Measurements from ENCODE around the gene PRKCE. TPM values are rescaled to one million over a fixed set of nuclear protein-coding genes. Genes with fewer than 3 reads are reported as not detected.

The PRKCE gene
- total RNA-seq, 1 experiment from 2014 or later: 14.8 TPM

DNA sequence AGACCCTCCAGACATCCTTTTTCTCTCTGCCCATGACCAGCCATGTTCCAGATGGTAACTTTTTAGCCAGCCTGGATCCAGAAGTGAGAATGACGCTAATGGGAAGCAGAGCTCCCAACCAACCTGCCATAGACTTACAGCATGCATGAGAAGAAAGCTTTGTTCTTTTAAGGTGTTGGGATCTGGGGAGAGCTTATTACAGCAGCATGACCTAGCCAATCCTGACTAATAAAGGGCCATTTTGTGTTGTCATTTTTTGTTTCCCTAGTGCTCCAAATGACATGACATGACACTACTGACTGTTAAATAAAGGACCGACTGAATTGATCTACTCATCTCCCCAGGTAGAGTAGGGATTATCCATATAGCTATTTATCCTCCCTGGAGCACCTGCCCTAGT lies 5.2 kb upstream of the PRKCE start:
- Histone ChIP-seq H3K9ac (ENCODE audit: low read length) (no peak overlapping the region), H3K27me3 (ENCODE audit: insufficient read depth, low read length) (no peaks in the 10 kb centered on the region), H3K27ac (ENCODE audit: low read depth, low read length) (no peak overlapping the region), H3K9me3 (ENCODE audit: control insufficient read depth in 1 of 2, insufficient read depth in 1 of 2, low read depth in 1 of 2, low read length in 2 of 2) (no peaks in the 10 kb centered on the region), H3K9me2 (ENCODE audit: insufficient read depth) (no peaks in the 10 kb centered on the region), H3K4me3 (replicated peaks in 1 of 2; ENCODE audit: low read depth in 1 of 2, low read length in 2 of 2) (no peak overlapping the region), H3K79me2 (ENCODE audit: insufficient read depth, low read length) (no peaks in the 10 kb centered on the region), H3K4me2 (ENCODE audit: low read length) (no peak overlapping the region), H3K4me1 (ENCODE audit: control insufficient read depth in 1 of 2, insufficient read depth in 2 of 2, low read length in 2 of 2) (peaks cover 11 to 19% of the 10 kb centered on the region in 2 experiments; a peak in 3 of 4 replicates), H2AFZ (ENCODE audit: low read depth, low read length, poor library complexity, severe bottlenecking) (no peak overlapping the region), H4K20me1 (ENCODE audit: insufficient read depth) (no peaks in the 10 kb centered on the region), H3K36me3 (ENCODE audit: control insufficient read depth in 1 of 2, insufficient read depth in 2 of 2, low read length in 2 of 2) (no peaks in the 10 kb centered on the region)
- RAD21 ChIA-PET (ENCODE audit: low non-redundant PET in 1 of 2, low total read pairs in 2 of 2, uncharacterized antibody in 2 of 2, unreplicated experiment in 2 of 2): interaction anchor here in 1 of 2 experiments (1.4 kb wide), 1 partner anchor 132 kb away, joined by 3 read pairs; no protein-coding TSS in a partner anchor
- POLR2A ChIA-PET: interaction anchor here (0.9 kb wide), 1 partner anchor 10 kb away, joined by 5 read pairs; no protein-coding TSS in a partner anchor
- ATAC-seq: no peak
- TF ChIP-seq SRF (IDR thresholded peaks at IDR 0.05; ENCODE audit: low read depth): no peak
- TF ChIP-seq, protein P1, sequence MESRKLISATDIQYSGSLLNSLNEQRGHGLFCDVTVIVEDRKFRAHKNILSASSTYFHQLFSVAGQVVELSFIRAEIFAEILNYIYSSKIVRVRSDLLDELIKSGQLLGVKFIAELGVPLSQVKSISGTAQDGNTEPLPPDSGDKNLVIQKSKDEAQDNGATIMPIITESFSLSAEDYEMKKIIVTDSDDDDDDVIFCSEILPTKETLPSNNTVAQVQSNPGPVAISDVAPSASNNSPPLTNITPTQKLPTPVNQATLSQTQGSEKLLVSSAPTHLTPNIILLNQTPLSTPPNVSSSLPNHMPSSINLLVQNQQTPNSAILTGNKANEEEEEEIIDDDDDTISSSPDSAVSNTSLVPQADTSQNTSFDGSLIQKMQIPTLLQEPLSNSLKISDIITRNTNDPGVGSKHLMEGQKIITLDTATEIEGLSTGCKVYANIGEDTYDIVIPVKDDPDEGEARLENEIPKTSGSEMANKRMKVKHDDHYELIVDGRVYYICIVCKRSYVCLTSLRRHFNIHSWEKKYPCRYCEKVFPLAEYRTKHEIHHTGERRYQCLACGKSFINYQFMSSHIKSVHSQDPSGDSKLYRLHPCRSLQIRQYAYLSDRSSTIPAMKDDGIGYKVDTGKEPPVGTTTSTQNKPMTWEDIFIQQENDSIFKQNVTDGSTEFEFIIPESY (IDR thresholded peaks at IDR 0.05; ENCODE audit: extremely low read depth, insufficient replicate concordance, low read length): no peak
- DNase-seq (ENCODE audit: low read depth, low spot score): no peak
- intact Hi-C loops (cut with micrococcal nuclease): no loop called here
- no TSS peak for BruUV-seq (replicated peaks)
- CTCF ChIA-PET: interaction anchor here (2.6 kb wide), 1 partner anchor 133 kb away, joined by 16 read pairs; no protein-coding TSS in a partner anchor

DNA sequence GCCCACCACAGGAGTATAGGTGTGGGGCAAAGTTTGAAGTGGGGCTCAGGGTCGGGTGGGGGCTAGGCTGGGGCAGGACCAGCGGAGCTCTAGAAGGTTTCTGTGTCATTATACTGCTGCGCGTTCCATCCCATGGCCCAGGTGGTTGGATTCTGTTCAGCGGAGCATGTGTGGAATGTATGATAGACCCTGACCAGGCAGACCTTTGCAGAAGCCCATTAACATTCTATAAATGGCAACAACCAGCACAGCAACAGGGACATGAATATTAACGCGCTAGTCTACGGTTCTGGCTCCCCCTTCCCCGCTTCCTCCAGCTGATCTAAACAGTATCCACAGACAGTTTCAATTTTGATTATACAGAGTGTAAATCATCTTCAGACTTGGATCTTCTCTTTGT lies 4.1 kb upstream of the PRKCE start:
- RAD21 ChIA-PET (ENCODE audit: low non-redundant PET in 1 of 2, low total read pairs in 2 of 2, uncharacterized antibody in 2 of 2, unreplicated experiment in 2 of 2): no interaction called here
- H4K20me1 ChIP-seq (ENCODE audit: insufficient read depth): no peaks in the 10 kb centered on the region
- peaks cover 8% of the 10 kb centered on the region for H3K79me2 ChIP-seq (ENCODE audit: insufficient read depth, low read length)
- no peaks in the 10 kb centered on the region for H3K9me2 ChIP-seq (ENCODE audit: insufficient read depth)
- H3K9me3 ChIP-seq (ENCODE audit: control insufficient read depth in 1 of 2, insufficient read depth in 1 of 2, low read depth in 1 of 2, low read length in 2 of 2): no peaks in the 10 kb centered on the region
- H3K4me3 ChIP-seq (replicated peaks in 1 of 2; ENCODE audit: low read depth in 1 of 2, low read length in 2 of 2): no peak overlapping the region
- DNase-seq (ENCODE audit: low read depth, low spot score) (no peak), ATAC-seq (no peak)
- BruUV-seq (replicated peaks): no TSS peak
- H3K27ac ChIP-seq (ENCODE audit: low read depth, low read length): no peak overlapping the region
- H3K36me3 ChIP-seq (ENCODE audit: control insufficient read depth in 1 of 2, insufficient read depth in 2 of 2, low read length in 2 of 2): no peaks in the 10 kb centered on the region
- TF ChIP-seq TCF7L2 (IDR thresholded peaks at IDR 0.05; ENCODE audit: borderline replicate concordance, extremely low read depth, insufficient read depth, insufficient read length) (no peak), RAD21 (IDR thresholded peaks at IDR 0.05; ENCODE audit: low read depth) (no peak), CEBPB (IDR thresholded peaks at IDR 0.05; ENCODE audit: low read depth) (no peak), ZNF274 (IDR thresholded peaks at IDR 0.05; ENCODE audit: low read depth, low read length) (no peak), CBX3 (IDR thresholded peaks at IDR 0.05; ENCODE audit: low read depth) (no peak), SIN3A (IDR thresholded peaks at IDR 0.05; ENCODE audit: low read depth) (no peak), YY1 (IDR thresholded peaks at IDR 0.05; ENCODE audit: extremely low read depth, insufficient replicate concordance, low read depth, low read length) (no peak), EZH2 (IDR thresholded peaks at IDR 0.05) (no peak), POLR2A (IDR thresholded peaks at IDR 0.05; ENCODE audit: borderline replicate concordance, extremely low read depth, insufficient read depth, insufficient read length) (no peak), ZFX (IDR thresholded peaks at IDR 0.05) (no peak), SP1 (IDR thresholded peaks at IDR 0.05; ENCODE audit: low read depth) (no peak), FOSL1 (IDR thresholded peaks at IDR 0.05; ENCODE audit: low read depth) (no peak)
- TF ChIP-seq, protein P2, sequence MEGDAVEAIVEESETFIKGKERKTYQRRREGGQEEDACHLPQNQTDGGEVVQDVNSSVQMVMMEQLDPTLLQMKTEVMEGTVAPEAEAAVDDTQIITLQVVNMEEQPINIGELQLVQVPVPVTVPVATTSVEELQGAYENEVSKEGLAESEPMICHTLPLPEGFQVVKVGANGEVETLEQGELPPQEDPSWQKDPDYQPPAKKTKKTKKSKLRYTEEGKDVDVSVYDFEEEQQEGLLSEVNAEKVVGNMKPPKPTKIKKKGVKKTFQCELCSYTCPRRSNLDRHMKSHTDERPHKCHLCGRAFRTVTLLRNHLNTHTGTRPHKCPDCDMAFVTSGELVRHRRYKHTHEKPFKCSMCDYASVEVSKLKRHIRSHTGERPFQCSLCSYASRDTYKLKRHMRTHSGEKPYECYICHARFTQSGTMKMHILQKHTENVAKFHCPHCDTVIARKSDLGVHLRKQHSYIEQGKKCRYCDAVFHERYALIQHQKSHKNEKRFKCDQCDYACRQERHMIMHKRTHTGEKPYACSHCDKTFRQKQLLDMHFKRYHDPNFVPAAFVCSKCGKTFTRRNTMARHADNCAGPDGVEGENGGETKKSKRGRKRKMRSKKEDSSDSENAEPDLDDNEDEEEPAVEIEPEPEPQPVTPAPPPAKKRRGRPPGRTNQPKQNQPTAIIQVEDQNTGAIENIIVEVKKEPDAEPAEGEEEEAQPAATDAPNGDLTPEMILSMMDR (IDR thresholded peaks at IDR 0.05 in 2 of 3, conservative IDR thresholded peaks at IDR 0.05 in 1 of 3; ENCODE audit: borderline replicate concordance in 1 of 3, insufficient read depth in 1 of 3, low read depth in 2 of 3, low read length in 2 of 3): no peak
- TF ChIP-seq, protein P3, sequence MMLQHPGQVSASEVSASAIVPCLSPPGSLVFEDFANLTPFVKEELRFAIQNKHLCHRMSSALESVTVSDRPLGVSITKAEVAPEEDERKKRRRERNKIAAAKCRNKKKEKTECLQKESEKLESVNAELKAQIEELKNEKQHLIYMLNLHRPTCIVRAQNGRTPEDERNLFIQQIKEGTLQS (IDR thresholded peaks at IDR 0.05): no peak
- TF ChIP-seq, protein P4, sequence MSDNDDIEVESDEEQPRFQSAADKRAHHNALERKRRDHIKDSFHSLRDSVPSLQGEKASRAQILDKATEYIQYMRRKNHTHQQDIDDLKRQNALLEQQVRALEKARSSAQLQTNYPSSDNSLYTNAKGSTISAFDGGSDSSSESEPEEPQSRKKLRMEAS (IDR thresholded peaks at IDR 0.05): no peak
- POLR2A ChIA-PET: no interaction called here
- CTCF ChIA-PET: interaction anchor here (2.6 kb wide), 1 partner anchor 132 kb away, joined by 16 read pairs; no protein-coding TSS in a partner anchor
- H3K4me2 ChIP-seq (ENCODE audit: low read length): no peak overlapping the region
- H3K9ac ChIP-seq (ENCODE audit: low read length): no peak overlapping the region
- H3K27me3 ChIP-seq (ENCODE audit: insufficient read depth, low read length): no peaks in the 10 kb centered on the region
- intact Hi-C loops (cut with micrococcal nuclease): no loop called here
- peaks cover 14 to 25% of the 10 kb centered on the region in 2 experiments; a peak in 3 of 4 replicates for H3K4me1 ChIP-seq (ENCODE audit: control insufficient read depth in 1 of 2, insufficient read depth in 2 of 2, low read length in 2 of 2)
- H2AFZ ChIP-seq (ENCODE audit: low read depth, low read length, poor library complexity, severe bottlenecking): no peak overlapping the region
